Central memory CD4-positive, alpha-beta T cell (primary cell): ENCODE results near the gene STYK1.
A peak's percentile ranks its signal among the peaks of the same experiment; 100 is the strongest.
"Not testable (repeated sequence)": the region's sequence is repeated elsewhere in the genome, so short reads cannot be mapped to it uniquely, and the experiment has no call there.

Experiments used
- DNase-seq: peaks from one replicate; pipeline ENCODE4 v3.0.0; 2022

The STYK1 gene

DNA sequence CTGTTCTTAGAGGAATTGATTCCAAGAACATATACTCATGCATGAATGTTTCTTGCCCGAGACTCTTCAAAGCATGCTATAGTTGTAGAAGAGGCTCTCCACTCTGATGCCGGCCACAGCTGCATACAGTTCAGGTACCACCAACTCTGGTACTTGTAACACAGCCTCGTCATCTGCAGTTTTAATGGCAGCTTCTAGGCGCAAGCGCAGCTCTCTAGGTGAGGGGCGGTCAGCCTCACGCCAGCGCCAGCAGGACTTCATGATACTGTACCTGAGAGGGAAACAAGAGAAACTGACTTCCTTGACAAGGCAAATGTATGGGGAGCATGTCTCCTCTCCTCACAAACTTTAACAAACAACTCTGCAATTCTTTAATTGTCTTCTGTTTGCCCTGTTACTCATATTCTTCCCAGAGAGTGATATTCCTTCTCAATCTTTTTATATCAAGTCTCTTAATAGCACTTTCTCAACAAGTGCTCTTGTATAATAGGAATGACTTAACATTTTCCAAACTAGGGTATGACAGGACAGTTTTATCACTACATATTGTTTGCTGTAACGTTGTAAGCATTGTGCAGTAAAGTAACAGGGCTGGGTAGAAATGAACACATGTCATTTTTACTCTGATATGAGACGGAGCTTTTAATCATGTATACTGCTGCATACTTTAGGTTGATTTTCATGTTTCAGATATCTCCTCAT lies 53.6 kb downstream of the STYK1 start:
- DNase-seq = no peak

GRCh38 chr12:10618338-10618987 lies 55.4 kb downstream of the STYK1 start:
- no peak for DNase-seq

GRCh38 chr12:10617863-10618262 lies 56.0 kb downstream of the STYK1 start:
- no peak for DNase-seq

DNA sequence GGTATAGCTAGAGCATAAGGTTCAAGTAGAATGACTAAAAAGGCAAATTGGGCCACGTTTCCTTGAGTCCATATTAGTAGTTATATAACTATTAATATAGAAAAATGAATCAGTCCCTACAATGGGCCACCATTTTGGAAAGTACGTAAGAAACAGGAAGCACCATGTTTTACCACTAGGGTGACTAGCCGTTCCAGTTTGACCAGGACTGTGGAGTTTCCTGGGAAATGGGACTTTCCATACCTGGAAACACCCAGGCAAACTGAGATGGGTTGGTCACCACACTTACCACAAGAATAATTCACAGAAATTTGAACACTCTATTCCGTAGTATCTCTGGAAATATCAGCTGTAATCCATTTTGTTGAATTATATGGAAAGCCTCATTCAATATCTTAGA lies 58.3 kb downstream of the STYK1 start:
- DNase-seq = no peak

GRCh38 chr12:10614056-10614370 lies 59.8 kb downstream of the STYK1 start:
- no peak for DNase-seq

DNA sequence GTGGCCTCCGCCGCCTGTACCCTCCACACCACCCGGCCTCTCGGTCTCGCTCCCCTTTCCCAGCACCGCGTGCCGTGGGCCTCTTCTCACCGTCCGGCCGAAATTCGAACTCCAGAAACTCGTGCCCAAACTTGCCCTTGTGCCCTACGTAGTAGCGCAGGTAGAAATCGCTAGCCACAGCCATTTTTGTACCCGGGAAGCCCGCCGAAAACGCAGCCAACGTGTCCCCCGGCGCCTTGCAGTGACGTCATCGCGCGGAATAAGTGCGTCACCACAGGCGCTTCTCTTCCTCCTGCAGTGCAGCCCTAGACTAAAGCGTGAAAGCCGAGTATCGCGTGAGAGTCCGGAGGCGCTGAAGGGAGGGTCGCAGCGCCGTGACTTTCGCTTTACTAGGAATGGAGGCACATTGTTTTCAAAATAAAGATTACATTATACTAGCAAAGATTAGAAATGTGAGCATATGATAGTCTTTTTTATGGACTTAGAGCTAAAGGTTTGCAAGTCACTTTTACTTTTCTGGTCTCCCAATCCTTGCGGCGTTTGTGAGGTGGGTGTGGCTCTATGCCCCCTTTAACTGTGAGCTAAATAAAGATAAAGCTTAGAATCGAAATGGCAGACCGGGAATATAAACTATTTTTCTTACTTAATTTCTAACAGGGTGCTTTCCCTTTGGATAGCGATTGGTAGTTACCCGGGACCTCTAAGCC lies 60.4 kb downstream of the STYK1 start, which contains the start of gene MAGOHB:
MAGOHB (minus strand) TSS at position 261 of the 707 bp plus-strand sequence; CDS start at position 184, 77 bp downstream.
- DNase-seq = peak; percentile 95

DNA sequence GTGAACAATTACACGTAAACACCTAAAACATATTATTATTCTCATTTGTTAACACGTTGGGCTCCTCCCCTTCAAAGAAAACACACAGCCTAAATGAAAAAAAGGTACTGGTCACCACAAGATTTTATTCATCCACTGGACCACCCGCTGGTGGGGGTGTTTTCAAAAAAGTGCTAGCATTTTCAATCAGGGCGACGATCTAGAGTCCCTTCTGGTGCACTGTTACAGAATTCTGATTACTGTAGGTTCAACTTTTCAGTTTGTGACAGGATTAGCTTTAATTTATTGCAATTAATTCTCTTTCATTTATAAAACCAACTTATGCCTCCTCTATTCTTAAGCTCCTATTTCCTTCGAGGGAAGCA lies 60.9 kb downstream of the STYK1 start:
- no peak for DNase-seq

DNA sequence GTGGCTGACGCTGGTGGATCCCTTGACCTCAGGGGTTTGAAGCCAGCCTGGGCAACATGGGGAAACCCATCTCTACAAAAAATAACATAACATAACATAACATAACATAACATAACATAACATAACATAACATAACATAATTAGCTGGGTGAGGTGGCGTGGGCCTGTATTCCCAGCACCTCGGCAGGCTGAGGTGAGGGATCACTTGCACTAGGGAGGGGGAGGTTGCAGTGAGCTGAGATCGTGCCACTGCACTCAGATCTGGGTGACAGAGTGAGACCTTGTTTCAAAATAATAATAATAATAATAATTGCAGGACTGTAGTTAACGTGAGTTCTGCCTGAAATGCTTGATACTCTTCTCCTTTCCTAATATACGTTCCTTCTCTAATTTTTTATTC lies 61.7 kb downstream of the STYK1 start:
- no peak for DNase-seq

- not testable (repeated sequence) for DNase-seq
These were observed 62.6 kb downstream of the STYK1 start for GRCh38 chr12:10611258-10611657.

- DNase-seq = no peak
These were observed 63.7 kb downstream of the STYK1 start for GRCh38 chr12:10610188-10610587.

GRCh38 chr12:10607885-10608458 lies 65.9 kb downstream of the STYK1 start:
- DNase-seq = no peak

- DNase-seq = no peak
These were observed 72.0 kb downstream of the STYK1 start for GRCh38 chr12:10601860-10602259.

DNA sequence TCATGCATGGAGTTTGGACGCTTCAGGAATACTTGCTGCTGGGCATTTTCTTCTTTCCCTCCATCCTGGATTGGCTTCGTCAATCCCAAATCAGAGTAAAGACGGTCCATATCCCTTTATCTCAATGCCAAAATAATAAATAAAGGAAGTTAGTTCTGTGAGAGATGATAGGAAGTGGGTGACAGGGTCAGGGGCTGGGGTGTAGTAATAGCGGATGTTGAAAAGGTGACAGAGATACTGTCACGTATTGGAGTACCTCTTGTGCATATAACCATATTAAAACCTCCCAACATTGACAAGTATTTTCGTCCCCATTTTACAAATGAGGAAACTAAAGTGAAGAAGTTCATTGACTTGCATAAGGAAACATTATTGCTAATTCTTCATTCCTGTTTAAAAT lies 72.9 kb downstream of the STYK1 start:
- no peak for DNase-seq

- no peak for DNase-seq
These were observed 78.0 kb downstream of the STYK1 start for GRCh38 chr12:10595881-10596280.

DNA sequence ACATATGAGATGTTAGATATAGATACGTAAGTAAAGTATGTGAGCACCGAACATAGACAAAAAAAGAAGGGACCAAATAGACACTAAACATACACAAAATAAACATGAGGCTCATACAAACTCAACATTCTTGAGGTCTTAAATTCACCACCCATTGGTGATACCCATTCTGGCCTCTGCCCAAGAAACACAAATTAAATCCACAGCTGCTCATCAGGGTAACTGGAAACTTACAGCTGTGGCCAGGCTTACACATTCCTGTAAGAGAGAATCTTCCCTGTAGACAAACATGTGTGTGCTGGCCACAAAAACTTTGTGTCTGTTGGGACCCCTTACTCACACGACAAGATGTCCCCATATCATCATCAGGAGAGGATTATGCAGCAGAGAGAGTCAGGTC lies 82.9 kb downstream of the STYK1 start:
- DNase-seq = no peak

- no peak for DNase-seq
These were observed 89.4 kb downstream of the STYK1 start for GRCh38 chr12:10584415-10584814.

DNA sequence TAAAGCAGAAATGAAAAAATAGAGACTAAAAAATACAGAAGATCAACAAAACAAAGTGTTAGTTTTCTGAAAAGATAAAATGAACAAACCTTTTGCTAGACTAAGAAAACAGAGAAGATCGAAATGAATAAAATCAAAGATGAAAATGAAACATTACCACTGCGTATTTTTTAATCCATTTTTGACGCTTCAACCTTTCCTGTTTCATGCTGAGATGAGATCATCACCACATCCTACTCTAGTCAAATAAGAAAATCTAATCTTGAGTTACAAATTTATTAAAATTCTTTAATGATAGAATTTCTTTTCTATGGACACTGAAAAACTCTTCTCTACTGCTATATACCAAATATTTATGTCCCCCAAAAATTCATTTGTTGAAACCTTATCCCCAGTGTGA lies 91.1 kb downstream of the STYK1 start:
- no peak for DNase-seq

- DNase-seq = not testable (repeated sequence)
These were observed 91.7 kb downstream of the STYK1 start for GRCh38 chr12:10582133-10582532.

DNA sequence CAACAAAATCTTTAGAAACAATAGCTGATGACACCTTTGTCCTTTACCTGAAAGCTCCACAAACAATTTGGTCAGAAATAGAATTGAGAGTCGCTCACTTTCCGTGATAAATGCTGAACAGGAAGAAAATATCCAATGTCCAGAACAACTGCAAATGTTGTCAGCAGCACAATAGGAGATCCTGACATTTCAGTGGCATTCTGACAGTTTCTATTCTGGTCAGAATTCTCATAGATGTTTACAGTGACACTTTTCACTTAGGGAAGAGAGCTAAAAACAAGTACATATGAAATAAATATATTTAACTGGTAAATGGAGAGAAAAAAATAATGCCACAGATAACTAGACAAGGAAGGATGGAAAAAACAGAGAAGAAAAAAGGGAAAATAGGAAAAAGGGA lies 99.5 kb downstream of the STYK1 start:
- DNase-seq = no peak

DNA sequence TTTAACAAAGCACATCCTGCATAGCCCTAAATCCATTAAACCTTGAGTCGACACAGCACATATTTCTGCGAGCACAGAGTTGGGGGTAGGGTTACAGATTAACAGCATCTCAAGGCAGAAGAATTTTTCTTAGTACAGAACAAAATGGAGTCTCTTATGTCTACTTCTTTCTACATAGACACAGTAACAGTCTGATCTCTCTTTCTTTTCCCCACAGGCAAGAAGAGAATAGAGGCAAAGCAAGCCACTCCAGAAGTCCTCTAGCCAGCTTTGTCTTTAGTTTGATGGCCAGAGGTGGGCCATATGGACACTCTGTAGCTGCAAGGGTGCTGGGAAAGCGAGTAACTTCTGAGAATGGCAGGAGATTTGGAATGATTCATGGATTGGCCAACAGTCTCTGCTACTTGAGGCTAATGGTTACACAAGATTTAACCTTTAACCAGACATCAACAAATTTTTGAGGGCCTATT lies 101.8 kb downstream of the STYK1 start:
- not testable (repeated sequence) for DNase-seq

DNA sequence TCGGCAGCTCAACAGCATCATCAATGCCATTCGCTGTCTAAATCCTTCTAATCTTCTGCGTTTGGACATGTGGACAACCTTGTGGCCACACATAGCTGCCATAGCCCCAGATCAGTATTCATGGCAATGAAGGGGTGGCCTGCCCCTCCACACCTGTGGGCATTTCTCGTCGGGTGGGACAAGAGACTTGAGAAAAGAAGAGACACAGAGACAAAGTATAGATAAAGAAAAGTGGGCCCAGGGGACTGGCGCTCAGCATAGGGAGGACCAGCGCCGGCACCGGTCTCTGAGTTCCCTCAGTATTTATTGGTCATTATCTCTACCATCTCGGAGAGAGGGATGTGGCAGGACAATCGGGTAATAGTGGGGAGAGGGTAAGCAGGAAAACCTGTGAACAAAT lies 102.7 kb downstream of the STYK1 start:
- DNase-seq = no peak
